Measurements from ENCODE around the gene PSMB9.
"Not testable (repeated sequence)": the region's sequence is repeated elsewhere in the genome, so short reads cannot be mapped to it uniquely, and the experiment has no call there.

The PSMB9 gene

DNA sequence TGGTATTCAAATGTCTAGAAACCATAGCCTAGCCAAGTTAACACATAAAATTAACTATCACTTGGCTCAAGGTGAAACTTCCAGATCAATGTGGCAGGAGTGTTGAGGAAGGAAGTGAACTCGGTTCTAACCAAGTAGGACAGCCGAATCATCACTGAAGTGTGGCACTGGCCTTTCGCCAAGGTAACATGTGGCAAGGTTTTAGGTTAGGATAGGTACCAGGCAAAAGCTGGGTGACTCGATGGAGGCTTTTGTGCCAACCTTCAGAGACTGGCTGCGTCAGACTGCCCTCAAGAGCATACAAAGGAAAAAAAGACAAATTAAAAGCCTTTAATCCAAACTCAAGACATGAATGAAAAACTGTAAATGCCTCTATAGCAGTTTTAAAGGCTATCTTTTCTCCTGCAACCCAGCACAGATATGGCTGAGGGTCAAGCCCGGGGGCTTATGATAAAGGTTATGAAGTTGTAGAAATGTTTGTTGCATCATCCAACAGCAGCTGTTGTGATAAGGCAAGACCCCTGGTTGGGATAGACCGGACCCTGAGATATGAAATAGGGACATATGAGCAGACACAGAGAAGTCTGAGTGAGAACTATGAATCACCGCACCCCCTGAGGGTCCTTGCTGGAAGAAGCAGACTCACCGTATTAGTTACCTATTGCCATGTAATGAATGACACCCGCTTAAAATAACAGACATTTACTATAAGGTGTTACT, 11.9 kb downstream of the PSMB9 start:
- no peak for DNase-seq

DNA sequence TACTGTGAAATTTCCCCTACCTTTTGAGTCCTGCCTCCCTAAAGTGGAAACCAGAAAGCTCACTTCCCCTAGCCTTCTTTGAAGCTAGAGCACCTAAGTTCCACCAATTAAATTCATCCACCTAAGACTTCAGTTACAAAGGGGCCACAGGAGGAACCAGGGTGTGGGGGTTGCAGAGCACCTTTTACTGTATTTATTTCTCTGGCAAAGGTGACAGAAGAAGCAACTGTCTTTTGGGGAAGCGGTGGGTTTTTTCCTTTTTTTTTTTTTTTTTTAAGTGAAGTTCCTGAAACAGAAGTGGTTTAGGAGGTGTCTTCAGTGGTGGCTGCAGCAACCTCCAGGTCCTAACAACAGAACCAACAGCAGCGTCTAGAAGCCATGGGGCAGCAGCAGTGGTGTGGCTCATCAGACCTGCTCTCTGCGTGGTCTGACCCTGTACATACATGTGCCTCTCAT, 13.1 kb downstream of the PSMB9 start:
- no peak for DNase-seq

DNA sequence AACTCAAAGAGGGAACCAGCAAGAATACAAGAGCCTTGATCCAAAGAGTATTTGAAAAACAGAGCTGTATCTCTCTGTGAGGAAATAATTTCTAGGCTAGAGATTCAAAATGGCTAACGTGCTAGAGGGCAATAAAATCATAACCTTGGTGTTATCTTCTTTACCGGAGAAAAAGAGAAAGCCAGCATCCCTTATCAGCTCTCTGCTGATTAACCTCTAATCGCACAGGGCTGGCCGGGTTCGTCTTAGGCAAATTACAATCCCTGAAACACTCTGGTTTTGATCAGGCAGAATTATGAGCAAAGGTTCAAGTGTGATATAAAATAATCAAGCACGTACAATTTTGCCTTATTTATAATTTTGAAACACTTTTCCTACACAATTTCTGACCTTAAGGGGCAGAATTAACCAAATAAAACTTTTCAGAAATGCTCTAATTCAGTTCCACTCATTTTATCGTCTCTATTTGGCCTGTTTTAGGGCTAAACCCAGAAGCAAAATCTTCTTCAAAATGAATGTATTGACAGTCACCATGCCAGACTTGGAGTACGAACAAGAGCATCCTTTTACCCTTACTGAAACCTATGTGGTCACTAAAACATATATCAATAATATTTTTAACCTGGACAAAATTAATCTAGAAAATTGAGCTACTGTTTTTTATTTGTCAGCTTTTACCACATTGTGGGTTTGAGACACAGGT, 13.7 kb downstream of the PSMB9 start:
- DNase-seq = no peak

DNA sequence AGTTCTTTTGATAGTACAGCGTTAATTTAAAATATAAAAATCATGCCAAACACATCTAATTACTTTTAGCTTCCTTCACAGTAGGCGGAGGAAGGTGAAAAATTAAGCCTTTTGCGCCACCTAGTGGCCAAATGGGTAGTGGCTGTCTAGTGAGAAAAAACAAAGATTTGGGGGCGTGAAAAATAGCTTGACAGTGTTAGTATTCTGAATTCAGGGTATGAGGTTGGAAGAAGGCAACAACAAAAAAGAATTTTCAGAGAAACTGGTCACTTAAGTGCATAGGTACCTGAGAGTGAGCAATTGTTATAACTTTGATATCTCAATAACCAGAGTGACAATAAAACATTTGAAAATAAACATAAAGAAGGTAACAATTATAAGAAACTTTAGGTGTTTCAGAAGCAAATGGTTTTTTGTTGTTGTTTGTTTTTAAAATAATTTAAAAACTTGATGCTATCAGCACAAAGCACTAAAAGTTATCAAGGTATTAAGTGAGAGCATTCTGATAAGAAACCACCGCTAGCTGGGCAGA, 14.3 kb downstream of the PSMB9 start:
- peak; percentile 61 to 63 for DNase-seq

DNA sequence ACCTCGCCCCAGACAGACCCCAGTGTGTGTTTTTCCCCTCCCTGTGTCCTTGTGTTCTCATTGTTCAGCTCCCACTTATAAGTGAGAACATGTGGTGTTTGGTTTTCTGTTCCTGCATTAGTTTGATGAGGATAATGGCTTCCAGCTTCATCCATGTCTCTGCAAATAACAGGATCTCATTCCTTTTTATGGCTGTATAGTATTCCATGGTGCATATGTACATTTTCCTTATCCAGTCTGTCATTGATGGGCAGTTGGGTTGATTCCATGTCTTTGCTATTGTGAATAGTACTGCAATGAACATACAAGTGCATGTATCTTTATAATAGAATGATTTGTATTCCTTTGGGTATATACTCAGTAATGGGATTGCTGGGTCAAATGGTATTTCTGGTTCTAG, 20.0 kb downstream of the PSMB9 start:
- not testable (repeated sequence) for DNase-seq

DNA sequence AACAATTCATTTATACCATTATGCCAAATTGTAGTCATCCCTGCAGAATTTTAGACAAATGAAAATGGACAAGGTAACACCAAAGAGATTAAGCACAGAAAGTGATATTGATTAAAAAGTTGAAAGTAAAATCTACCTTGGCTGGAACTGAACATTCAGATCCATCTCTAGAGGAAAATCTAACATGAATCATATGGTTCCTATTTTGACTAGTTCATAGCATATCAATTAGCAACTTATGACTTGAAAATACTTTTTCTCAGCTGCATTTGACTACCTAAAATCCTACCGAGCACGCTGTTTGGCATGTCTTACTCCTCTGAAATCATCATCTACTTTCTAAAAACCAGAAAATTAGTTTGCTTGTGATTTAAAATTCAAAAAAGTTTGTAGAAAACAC, 22.6 kb downstream of the PSMB9 start:
- no peak for DNase-seq

DNA sequence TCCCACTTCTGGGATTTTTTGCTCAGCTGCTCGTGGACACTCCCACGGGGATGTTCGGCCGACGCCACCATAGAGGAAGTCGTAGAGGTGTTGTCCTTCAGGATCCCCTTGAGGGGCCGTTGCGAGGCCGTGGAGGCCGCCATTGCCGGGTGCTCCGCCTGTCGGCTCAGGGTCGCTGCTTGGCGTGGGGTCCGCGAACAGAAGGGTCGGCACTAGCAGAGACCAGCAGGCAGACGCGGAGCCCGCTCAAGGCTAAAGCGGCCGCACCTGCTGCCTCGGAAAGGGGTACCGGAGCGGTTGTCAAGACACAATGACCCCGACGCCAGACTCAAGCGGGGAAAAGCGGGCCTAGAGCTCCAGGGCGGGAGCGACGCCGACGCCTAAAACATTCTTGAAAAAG, 25.7 kb downstream of the PSMB9 start:
- no peak for DNase-seq

DNA sequence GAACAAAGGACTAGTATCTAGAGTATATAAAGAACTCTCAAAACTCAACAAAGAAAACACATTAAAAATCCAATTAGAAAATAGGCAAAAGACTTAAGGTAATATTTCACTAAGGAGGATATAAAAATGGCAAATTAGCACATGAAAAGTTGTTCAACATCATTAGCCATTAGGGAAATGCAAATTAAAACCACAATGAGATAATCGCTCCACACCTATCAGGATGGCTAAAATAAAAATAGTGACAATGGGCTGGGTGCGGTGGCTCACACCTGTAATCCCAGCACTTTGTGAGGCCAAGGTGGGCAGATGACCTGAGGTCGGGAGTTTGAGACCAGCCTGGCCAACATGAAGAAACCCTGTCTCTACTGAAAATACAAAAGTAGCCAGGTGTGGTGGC, 27.0 kb downstream of the PSMB9 start:
- not testable (repeated sequence) for DNase-seq

DNA sequence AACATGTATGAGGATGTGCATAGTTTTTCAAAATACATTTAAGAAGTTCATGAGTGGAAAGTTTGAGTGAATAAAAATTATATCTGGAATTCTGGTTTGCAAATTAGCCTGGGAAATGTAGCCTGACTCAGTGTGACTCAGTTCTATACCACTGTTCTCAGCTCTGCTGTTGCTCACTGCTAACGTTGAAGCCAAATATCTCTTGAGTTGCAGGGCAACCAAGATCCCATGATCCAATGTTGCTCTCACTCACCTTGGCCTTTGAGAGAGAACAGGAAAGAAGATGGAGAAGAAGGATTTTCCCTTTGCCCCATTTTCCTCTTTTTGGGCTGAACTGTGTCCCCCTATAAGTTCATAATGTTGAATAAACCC, 28.9 kb downstream of the PSMB9 start:
- no peak for DNase-seq

DNA sequence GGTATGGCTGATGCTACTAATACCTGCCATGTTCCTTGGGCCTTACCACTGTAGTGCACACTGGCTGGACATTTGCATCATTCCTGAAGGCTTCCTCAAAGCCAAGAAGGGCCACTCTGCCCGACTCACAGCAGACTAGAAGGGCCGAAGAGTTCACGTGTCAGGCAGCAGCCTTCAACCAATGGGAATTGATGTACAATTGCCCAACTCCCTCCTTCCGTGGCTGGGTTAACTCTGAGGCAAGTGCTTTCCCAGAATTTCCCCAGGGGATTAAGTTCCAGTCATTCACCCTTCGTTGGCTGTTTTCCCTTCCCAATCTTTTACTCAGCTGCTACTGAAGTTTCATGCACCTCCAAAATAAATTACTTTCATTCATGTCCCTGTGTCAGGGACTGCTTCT, 29.8 kb downstream of the PSMB9 start:
- DNase-seq = no peak

DNA sequence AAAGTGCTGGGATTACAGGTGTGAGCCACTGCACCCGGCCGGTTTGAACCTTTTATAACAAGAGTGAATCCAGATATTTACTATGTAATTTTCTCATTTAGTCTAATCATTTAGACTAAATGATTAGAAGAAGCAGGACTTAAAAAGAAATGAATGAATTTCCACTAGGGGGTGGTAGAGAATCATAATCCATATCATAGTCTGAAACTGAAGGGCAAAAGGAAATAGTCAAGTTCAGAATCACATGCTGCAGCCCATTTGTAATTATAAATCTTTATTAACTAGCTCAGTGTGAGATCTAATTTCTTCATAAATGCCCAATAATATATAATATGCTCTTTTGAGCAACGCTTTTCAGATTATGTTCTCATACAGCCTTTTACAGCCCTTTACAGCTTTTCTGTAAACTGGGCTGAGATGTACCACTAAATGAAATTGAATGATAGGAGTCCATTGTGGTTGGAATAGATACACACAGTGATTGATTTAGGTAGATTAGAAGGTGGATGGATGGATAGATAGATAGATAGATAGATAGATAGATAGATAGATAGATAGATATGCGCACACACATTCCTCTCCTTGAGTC, 31.8 kb downstream of the PSMB9 start:
- DNase-seq = peak; percentile 18 to 72

DNA sequence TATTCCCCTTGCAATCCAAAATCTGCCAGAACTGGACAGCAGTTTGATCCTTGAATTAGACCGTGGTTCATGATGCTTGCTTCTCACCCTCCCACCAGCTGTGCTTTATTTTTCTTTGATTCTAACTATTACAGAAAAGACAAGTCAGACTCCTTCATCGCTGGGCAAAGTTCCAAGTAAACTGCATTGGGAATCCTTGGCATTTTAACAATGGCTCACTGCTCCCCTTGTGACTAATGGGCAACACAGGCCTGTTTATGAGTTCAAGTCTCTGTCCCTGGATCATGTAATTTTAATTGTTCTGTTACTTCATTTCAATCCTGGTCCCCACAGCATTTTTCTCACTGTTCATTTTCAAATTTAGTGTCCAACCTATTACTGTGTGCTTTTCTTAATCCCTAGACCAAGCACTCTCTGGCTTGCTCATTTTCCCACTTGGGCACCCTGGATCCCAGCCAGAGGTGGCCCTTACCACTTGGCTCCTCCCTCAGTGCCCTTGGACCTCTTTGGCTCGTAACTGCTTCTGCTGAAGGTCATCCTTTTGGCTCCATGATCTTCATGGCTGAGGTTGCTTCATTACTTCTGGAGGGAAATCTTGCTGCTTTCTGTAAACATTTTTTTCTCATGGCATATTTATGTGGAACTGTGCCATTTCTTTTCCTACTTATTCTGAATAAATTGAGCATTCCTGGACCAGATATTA, 32.8 kb downstream of the PSMB9 start:
- DNase-seq = peak in 1 of 2 experiments; percentile 7

DNA sequence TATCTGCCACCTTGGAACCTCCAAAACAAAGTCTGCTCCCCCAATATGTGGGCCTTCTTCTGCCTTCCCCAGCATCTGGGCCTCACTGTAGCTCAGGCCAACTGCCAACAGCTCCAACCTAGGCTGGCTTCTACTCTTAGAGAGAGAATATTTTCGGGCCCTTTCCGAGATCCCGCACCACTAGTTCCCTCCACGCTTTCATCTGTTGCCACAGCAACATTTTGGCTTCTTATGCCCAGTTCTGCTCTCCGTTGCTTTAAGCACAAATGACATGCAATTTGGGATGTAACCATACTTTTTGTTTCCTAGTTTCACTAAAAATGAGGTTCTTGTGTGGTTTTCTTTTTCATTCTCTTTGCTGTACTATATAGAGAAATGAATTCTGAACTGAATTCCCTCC, 33.6 kb downstream of the PSMB9 start:
- no peak for DNase-seq

DNA sequence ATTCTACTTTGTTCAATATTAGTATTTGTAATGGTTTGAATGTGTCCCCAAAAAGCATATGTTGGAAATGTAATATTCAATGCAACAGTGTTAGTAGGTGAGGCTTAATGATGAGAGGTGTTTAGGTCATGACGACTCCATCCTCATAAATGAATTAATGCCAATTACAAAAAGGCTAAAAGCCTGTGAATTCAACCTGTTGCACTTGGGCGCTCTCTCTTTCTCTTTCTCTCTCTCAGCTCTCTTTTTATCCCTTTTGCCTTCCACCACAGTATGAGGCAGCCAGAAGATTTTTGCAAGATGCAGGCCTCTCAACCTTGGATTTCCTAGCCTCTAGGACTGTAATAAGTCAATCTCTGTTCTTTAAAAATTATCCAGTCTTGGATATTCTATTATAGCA, 34.6 kb downstream of the PSMB9 start:
- DNase-seq = no peak

DNA sequence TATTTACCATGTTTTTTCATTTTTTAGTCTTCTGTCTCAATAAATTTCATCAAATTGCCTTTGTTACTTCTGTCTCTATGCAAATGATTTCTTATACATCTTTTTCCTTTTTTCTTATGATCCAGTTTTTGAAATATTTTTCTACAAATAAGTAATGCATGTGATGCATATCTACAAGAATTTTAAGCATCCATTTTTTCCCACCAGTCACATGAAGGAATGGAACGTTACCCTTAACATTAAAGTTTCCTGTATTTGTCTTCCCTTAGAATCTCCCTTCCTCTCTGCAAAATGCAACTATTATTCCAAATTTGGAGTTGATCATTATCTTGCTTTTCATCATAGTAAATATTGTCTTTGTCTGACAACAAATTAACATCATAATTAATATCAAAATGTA, 35.5 kb downstream of the PSMB9 start:
- no peak for DNase-seq

DNA sequence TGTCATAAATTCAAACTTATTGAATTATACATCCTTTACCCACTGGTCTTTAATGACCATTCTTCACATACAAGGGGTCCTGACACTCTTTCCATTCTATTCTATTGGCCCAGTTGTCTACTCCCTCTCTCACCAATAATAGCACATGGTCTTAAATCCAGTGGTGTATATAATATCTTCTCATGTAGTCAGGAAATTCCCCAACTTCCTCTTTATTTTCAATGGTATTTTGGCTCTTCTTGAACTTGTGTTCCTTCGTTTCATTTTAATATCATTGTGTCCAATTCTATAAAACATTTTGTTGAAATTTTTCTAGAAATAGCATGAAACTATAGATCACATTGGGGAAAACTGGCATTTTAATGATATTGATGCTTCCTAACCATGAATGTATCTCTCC, 36.8 kb downstream of the PSMB9 start:
- DNase-seq = no peak

DNA sequence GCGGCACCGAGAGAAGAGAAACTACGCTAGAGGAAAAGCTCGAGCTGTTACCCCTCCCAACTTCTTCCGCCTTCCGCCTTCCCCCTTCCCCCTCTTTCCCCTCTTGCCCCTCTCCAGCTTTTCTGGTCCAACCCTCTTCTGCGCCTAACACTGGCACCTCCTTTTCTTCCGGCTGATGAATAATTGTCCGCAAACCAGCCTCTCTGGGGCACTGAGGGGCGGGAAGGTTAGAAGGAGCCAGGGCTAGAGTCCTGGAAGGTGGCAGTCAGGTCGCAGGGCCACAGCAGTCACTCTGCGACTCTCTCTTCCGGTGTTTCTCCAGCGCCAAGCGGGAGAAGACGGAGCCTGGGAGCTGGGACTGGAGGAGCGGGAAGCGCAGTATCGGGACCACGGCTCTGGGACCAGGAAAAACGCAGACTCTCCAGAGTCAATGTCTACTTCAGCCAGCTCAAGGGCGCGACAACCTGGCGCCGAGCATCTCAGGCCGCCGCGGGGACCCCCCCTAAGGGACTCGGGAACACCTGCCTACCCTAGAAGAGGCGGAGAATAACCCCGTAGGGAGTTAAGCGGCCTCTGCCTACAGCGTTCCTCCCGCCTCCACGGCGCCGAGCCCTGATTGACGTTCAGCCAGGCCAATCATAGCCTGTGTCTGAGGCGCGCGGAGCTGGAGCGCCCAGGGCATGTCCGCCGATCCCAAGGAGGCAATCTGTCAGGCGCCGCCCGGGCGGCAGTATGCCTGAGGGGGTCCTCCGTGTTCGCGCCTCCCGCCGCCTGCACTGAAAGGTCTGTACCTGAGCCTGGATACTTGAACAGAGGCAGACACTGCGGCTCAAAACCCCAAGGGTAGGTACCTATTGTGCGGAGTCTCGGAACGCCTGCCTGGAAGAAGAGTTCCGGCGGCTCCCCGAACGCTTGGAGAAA, 40.4 kb downstream of the PSMB9 start:
- peak; percentile 93 to 98 for DNase-seq

DNA sequence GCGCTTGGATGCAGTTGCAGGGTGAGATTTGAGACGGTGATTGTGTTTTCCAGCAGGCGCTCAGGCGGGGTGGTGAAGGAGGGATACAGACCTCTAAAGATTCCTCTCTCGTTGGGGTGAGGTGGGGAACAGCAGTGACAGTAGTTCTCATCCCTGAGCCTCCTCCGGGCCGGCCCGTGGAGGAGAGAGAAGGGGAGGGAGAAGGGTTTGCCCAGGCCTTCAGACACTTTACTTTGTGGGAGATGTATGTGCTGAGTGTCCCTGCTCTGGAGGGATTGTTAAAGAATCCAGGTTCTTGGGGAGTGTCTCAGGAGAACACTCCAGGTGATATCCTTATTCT, 41.0 kb downstream of the PSMB9 start:
- peak in 1 of 2 experiments; percentile 12 for DNase-seq

DNA sequence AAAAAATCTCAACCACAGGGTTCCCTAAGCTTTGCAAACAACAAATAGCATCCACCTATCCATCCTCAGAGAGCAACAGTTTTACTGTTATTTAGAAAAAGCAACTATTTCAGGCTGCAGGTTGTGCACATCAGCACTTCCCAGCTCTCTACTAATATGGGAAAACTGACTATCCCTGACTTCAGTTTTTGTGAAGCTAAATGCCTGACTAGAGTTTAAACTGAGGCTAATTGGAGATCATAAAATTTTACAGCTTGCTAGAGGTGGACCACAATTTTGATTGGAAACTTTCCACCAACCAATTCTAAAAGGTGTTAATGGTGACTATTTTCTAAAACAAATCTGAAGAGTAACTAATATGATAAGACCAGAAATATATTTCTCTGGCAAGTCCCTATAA, 50.0 kb downstream of the PSMB9 start:
- DNase-seq = no peak

DNA sequence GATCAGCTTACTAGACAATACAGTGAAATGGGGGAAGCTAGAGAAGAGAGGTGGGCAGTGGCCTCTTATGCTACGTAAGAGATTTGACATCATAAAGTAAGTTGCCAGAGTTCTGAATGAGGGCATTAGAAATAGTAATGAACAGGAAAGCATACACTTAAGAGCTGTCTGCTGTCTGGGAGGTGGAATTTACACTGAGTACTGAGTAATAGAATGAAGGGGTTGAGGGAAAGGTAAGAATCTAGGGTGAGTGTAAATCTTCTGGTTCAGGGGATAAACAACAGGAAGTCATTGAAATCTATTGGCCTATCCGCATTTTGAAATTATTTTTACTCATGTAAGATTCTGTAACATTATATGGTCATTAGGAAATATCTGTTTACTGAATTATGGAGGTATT, 51.1 kb downstream of the PSMB9 start:
- DNase-seq = no peak

DNA sequence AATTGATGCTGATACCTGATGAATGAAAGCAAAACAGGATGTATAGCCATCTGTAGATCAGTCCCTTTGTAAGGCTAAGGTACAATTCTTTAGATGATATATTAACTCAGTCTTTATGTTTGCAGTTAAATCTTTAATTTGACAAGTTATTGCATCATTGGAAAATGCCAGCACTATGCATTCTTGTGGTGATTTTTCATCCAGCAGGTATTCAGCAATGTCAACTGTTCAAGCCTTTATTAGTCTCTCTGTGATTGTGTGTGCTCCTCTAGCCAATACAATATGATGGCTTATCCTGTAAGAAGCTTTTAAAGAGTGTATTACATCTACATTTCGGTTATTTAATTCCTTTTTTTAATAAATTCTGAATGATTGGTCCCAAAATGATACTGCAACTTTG, 52.5 kb downstream of the PSMB9 start:
- DNase-seq = no peak

DNA sequence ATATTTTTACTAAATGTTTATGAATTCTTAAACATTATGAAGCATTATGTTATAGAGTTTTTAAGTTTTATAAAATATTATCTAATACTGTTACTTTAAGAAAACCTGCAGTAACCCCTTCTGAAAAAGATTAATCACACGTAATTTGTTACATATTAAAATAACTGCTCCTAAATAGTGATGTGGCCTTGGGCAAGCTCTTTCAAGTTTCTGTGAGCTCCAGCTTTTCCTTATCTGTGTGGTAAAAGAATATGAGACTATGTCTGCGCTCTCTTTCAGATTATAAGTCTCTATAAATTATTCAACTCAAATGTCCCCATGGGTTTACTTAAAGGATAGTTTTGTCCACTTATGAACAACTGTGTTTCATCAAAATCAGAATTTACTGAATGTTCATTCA, 54.9 kb downstream of the PSMB9 start:
- DNase-seq = no peak
